CD14-positive monocyte (primary cell): ENCODE measurements around the gene YAF2. TPM values are rescaled to one million over a fixed set of nuclear protein-coding genes. Genes with fewer than 3 reads are reported as not detected.

Source experiments
- DNase-seq, 3 donors: peaks; one replicate each; pipeline ENCODE4 v3.0.0-alpha.2; 2011 to 2022
- H2AFZ ChIP-seq: 2 replicates; pipeline ENCODE4 v1.6.0; 2012; ENCODE audit warnings: mild to moderate bottlenecking, low read depth, low read length, inconsistent platforms; ENCODE audit not compliant: insufficient read depth, poor library complexity, severe bottlenecking
- H3K27ac ChIP-seq, 2 donors: 1 replicate in 1 of 2; 2 replicates in 1 of 2; pipeline ENCODE4 v1.5.1; 2012 to 2013; ENCODE audit warnings: low read length in 2 of 2, control low read depth in 1 of 2, inconsistent platforms in 1 of 2, low read depth in 1 of 2, mild to moderate bottlenecking in 1 of 2
- H3K27me3 ChIP-seq, 2 donors: one replicate each; pipeline versions ENCODE4 v1.6.0 to v1.6.1; 2011 to 2013; ENCODE audit warnings: low read length in 2 of 2; ENCODE audit not compliant: control insufficient read depth in 2 of 2, insufficient read depth in 2 of 2
- H3K36me3 ChIP-seq, 2 donors: replicated peaks in 1 of 2; 1 replicate in 1 of 2; 2 replicates in 1 of 2; pipeline versions ENCODE4 v1.5.1 to v1.6.1; 2012 to 2013; ENCODE audit warnings: low read length in 2 of 2, control low read depth in 1 of 2, inconsistent platforms in 1 of 2, mild to moderate bottlenecking in 1 of 2; ENCODE audit not compliant: insufficient read depth in 2 of 2, control insufficient read depth in 1 of 2
- H3K4me1 ChIP-seq, 2 donors: 1 replicate in 1 of 2; 2 replicates in 1 of 2; pipeline versions ENCODE4 v1.5.1 to v1.6.1; 2012 to 2013; ENCODE audit warnings: low read length in 2 of 2, control low read depth in 1 of 2, inconsistent platforms in 1 of 2, mild to moderate bottlenecking in 1 of 2, moderate library complexity in 1 of 2; ENCODE audit not compliant: insufficient read depth in 2 of 2, control insufficient read depth in 1 of 2
- H3K4me2 ChIP-seq: replicated peaks from 2 replicates; pipeline ENCODE3; 2012; ENCODE audit warnings: low read length, moderate library complexity, mild to moderate bottlenecking; ENCODE audit not compliant: poor library complexity, severe bottlenecking; ENCODE audit errors: extremely low read depth
- H3K4me3 ChIP-seq, 3 experiments: fragments of 200-600 bp in 1 of 3; sonication (generic) in 1 of 3; replicated peaks in 1 of 3; 1 replicate in 2 of 3; 2 replicates in 1 of 3; pipeline ENCODE4 v1.5.1; 2011 to 2013; ENCODE audit warnings: low read length in 3 of 3, mild to moderate bottlenecking in 3 of 3, control low read depth in 2 of 3, low read depth in 2 of 3, inconsistent platforms in 1 of 3, moderate library complexity in 1 of 3
- H3K79me2 ChIP-seq: 2 replicates; pipeline ENCODE4 v1.6.0; 2012; ENCODE audit warnings: mild to moderate bottlenecking, control low read depth, inconsistent platforms, low read length, moderate library complexity; ENCODE audit not compliant: insufficient read depth
- H3K9ac ChIP-seq: 2 replicates; pipeline ENCODE4 v1.6.0; 2017; ENCODE audit warnings: low read length, mild to moderate bottlenecking; ENCODE audit not compliant: insufficient read depth, poor library complexity, severe bottlenecking
- H3K9me3 ChIP-seq, 2 donors: replicated peaks in 1 of 2; 1 replicate in 1 of 2; 2 replicates in 1 of 2; pipeline versions ENCODE4 v1.5.1 to v1.6.1; 2012 to 2013; ENCODE audit warnings: low read length in 2 of 2, control low read depth in 1 of 2; ENCODE audit not compliant: control insufficient read depth in 1 of 2, insufficient read depth in 1 of 2
- H4K20me1 ChIP-seq: 2 replicates; pipeline ENCODE4 v1.6.0; 2012; ENCODE audit warnings: mild to moderate bottlenecking, low read length, control low read depth, moderate library complexity; ENCODE audit not compliant: insufficient read depth
- H3K27ac Mint-ChIP-seq, 7 donors: one replicate each; pipeline ENCODE4 v1.8.0; 2020; ENCODE audit warnings: mild to moderate bottlenecking in 7 of 7, mixed read lengths in 7 of 7, moderate library complexity in 6 of 7, inconsistent platforms in 2 of 7
- H3K27me3 Mint-ChIP-seq, 3 donors: one replicate each; pipeline ENCODE4 v1.8.0; 2021 to 2022; ENCODE audit warnings: low read depth in 3 of 3, mild to moderate bottlenecking in 3 of 3, mixed read lengths in 3 of 3, moderate library complexity in 3 of 3, inconsistent platforms in 1 of 3
- H3K36me3 Mint-ChIP-seq, 2 donors: one replicate each; pipeline ENCODE4 v1.8.0; 2020; ENCODE audit warnings: mixed read lengths in 2 of 2, inconsistent platforms in 1 of 2, mild to moderate bottlenecking in 1 of 2
- H3K4me1 Mint-ChIP-seq: one replicate; pipeline ENCODE4 v1.8.0; 2020; ENCODE audit warnings: mild to moderate bottlenecking, mixed read lengths
- H3K4me3 Mint-ChIP-seq, 2 donors: one replicate each; pipeline ENCODE4 v1.8.0; 2020; ENCODE audit warnings: mild to moderate bottlenecking in 2 of 2, mixed read lengths in 2 of 2, moderate library complexity in 1 of 2
- H3K9me3 Mint-ChIP-seq, 7 donors: one replicate each; pipeline ENCODE4 v1.8.0; 2020 to 2022; ENCODE audit warnings: mixed read lengths in 7 of 7, mild to moderate bottlenecking in 6 of 7, moderate library complexity in 6 of 7, inconsistent platforms in 2 of 7
- WGBS: methylation state at CpG from one replicate; pipeline ENCODE4 v1.1.5; 2013; ENCODE audit warnings: missing lambda C conversion rate; ENCODE audit not compliant: insufficient coverage; 5-methylcytosine and 5-hydroxymethylcytosine counted together
- intact Hi-C, 2 donors: fragments of 100-400 bp; cut with micrococcal nuclease; formaldehyde crosslinking; loops; one replicate each; pipeline versions ENCODE4 v1.15.0 to v1.15.1; 2023
- polyA minus RNA-seq: library from RNA; depleted of rRNA, polyadenylated mRNA; stranded (reverse); fragments of >200 nt; gene quantifications from 2 replicates; pipeline ENCODE4 v1.2.3, GENCODE V29; 2012
- polyA plus RNA-seq, 3 donors: library from polyadenylated mRNA; depleted of rRNA in 1 of 3; unstranded in 2 of 3; stranded (reverse) in 1 of 3; fragments of 300-500 nt in 2 of 3; fragments of >200 nt in 1 of 3; fragmentation: Illumina TruSeq in 2 of 3; gene quantifications; 1 replicate in 2 of 3; 2 replicates in 1 of 3; pipeline ENCODE4 v1.2.3, GENCODE V29; 2012 to 2021
- total RNA-seq, 12 experiments: library from RNA in 1 of 12; stranded (reverse) in 1 of 12; fragments of 120-200 nt in 1 of 12; gene quantifications; one replicate each; pipeline ENCODE4 v1.2.4 and lab custom pipeline; 2013 to 2026; ENCODE audit warnings: mixed read lengths in 6 of 12, inconsistent platforms in 1 of 12
- TF ChIP-seq, protein P1 (sequence below): fragments of 200-600 bp; IDR thresholded peaks from one replicate; pipeline ENCODE4 v1.8.0; 2022; ENCODE audit warnings: antibody characterized with exemption, mild to moderate bottlenecking

YAF2 gene, protein sequence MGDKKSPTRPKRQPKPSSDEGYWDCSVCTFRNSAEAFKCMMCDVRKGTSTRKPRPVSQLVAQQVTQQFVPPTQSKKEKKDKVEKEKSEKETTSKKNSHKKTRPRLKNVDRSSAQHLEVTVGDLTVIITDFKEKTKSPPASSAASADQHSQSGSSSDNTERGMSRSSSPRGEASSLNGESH
- total RNA-seq (2013), result 26.6 TPM
- 10 to 100 TPM in 1 of 3 donors, 1 to 10 TPM in 2; 6.2 to 11.0 (median 8.5) TPM for polyA plus RNA-seq
- 11.2 and 13.6 TPM in 2 replicates for polyA minus RNA-seq
- total RNA-seq (lab: John Stamatoyannopoulos, UW), result 17.2 to 54.9 (median 35.3) reads per million in 11 experiments

DNA sequence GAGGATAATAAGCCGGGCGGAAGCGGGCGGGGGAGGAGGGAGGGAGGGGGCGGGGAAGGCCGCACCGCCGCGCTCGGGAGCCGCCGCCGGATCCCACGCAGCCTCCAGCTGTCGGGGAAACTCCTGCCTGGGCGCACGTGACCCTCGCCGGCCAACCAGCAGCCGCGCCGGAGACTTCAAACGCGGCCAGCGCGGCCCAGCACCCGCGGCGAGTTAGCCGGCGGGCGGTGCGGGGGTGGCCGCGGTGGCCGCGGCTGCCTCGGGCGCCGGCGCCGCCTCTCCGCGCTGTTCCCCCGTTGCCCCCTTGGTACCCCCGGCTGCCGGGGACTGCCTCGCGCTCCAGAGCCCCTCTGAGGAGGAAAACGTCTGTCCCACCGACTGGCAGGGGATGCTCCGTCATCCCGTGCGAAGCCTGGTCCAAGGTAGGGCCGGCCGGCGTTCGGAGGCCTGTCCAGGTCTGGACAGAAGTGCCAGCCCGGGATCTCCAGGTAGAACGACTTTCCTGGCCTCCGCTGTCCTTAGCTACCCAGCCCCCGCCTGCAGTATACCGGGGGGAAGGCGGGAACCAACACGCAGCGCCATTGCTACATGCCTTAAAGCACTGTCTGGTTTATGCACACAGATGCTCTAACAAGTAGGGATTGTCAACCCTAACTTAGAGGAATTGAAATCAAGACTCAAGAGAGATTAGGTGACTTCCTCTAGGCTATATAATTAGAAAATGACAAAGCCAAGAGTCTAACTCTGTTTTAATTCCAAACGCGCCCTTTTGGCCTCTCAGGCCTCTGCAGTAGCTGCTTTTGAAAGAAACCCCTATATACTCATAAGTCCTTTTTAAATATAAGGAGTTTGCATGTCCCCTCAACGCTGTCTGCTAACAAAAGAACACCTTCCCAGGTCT, at the start of gene YAF2:
YAF2 (minus strand) TSS at position 9 of the 901 bp plus-strand sequence. CDS start 68 bp downstream, outside the sequence.
- Histone ChIP-seq H3K79me2 (peaks cover 40% of the 10 kb centered on the region), H3K9ac (peak within 1 kb of the TSS; percentile 91), H4K20me1 (peaks cover 34% of the 10 kb centered on the region), H3K9me3 (no peaks in the 10 kb centered on the region), H3K36me3 (peaks cover 12 to 18% of the 10 kb centered on the region in 2 donors), H3K27me3 (no peaks in the 10 kb centered on the region), H2AFZ (peak within 1 kb of the TSS; percentile 99), H3K4me3 (peak within 1 kb of the TSS; percentile 70 to 92 (median 80)), H3K4me1 (peaks cover 10 to 24% of the 10 kb centered on the region in 2 donors), H3K27ac (peak within 1 kb of the TSS; percentile 48 to 75), H3K4me2 (peak within 1 kb of the TSS; percentile 96)
- WGBS, result 3% methylated on average over 65 of the region's 69 CpGs
- intact Hi-C loops, result loop anchor here (5.0 to 10.0 kb wide), 2 partner anchors 89 to 94 kb away; partner anchors contain the start of genes PPHLN1 (in 2 of the 2), ZCRB1 (in 2 of the 2) and GXYLT1 (in 1 of the 2)
- H3K36me3 Mint-ChIP-seq, result peaks cover 10 to 23% of the 10 kb centered on the region in 2 donors
- peak; percentile 84 to 91 (median 85) for DNase-seq
- H3K9me3 Mint-ChIP-seq, result no peaks in the 10 kb centered on the region
- peaks cover 0 to 4% (median 2%) of the 10 kb centered on the region in 3 donors for H3K27me3 Mint-ChIP-seq
- TF ChIP-seq, protein P1, sequence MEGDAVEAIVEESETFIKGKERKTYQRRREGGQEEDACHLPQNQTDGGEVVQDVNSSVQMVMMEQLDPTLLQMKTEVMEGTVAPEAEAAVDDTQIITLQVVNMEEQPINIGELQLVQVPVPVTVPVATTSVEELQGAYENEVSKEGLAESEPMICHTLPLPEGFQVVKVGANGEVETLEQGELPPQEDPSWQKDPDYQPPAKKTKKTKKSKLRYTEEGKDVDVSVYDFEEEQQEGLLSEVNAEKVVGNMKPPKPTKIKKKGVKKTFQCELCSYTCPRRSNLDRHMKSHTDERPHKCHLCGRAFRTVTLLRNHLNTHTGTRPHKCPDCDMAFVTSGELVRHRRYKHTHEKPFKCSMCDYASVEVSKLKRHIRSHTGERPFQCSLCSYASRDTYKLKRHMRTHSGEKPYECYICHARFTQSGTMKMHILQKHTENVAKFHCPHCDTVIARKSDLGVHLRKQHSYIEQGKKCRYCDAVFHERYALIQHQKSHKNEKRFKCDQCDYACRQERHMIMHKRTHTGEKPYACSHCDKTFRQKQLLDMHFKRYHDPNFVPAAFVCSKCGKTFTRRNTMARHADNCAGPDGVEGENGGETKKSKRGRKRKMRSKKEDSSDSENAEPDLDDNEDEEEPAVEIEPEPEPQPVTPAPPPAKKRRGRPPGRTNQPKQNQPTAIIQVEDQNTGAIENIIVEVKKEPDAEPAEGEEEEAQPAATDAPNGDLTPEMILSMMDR, result no peak
- peak within 1 kb of the TSS; percentile 86 to 93 (median 89) for H3K27ac Mint-ChIP-seq
- peak within 1 kb of the TSS; percentile 87 to 94 for H3K4me3 Mint-ChIP-seq
- H3K4me1 Mint-ChIP-seq, result peaks cover 26% of the 10 kb centered on the region

DNA sequence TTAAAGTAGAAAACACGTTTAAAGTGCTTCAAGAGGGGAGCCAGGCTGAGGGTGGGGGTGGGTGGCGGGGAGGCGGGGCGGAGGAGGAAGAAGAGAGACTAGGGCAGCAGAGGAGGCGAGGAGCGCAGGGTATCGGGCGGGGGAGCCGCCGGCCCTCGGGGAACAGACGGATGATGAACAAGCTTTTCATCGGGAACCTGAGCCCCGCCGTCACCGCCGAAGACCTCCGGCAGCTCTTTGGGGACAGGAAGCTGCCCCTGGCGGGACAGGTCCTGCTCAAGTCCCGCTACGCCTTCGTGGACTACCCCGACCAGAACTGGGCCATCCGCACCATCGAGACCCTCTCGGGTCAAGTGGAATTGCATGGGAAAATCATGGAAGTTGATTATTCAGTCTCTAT, 48.7 kb upstream of the YAF2 start:
- peaks cover 17% of the 10 kb centered on the region for H3K4me1 Mint-ChIP-seq
- Histone ChIP-seq H3K9ac (no peak overlapping the region), H3K9me3 (no peaks in the 10 kb centered on the region), H3K4me2 (no peak overlapping the region), H3K27ac (no peak overlapping the region), H3K27me3 (no peaks in the 10 kb centered on the region), H2AFZ (no peak overlapping the region), H3K79me2 (no peaks in the 10 kb centered on the region), H4K20me1 (no peaks in the 10 kb centered on the region), H3K36me3 (no peaks in the 10 kb centered on the region), H3K4me3 (no peak overlapping the region), H3K4me1 (peaks cover 14 to 17% of the 10 kb centered on the region in 2 donors)
- H3K9me3 Mint-ChIP-seq, result peaks cover 0 to 4% (median 2%) of the 10 kb centered on the region in 7 donors
- TF ChIP-seq, protein P1, result no peak
- H3K36me3 Mint-ChIP-seq, result no peaks in the 10 kb centered on the region
- WGBS, result 99% methylated on average over 15 of the region's 26 CpGs
- peaks cover 0 to 3% (median 2%) of the 10 kb centered on the region in 3 donors for H3K27me3 Mint-ChIP-seq
- H3K4me3 Mint-ChIP-seq, result no peak overlapping the region
- no peak for DNase-seq
- no peak overlapping the region for H3K27ac Mint-ChIP-seq
- intact Hi-C loops, result no loop called here
